Medulla oblongata (tissue), 1 donor: ENCODE results near the gene VKORC1L1.
"Not testable (repeated sequence)": the region's sequence is repeated elsewhere in the genome, so short reads cannot be mapped to it uniquely, and the experiment has no call there.

Experiments used
- DNase-seq: peaks from one replicate; pipeline ENCODE4 v3.0.0-alpha.2; 2015; ENCODE audit errors: extremely low spot score

Gene VKORC1L1

GRCh38 chr7:65938336-65938895 is 65.5 kb downstream of the VKORC1L1 start:
- no peak for DNase-seq

GRCh38 chr7:65945787-65946186 is 72.9 kb downstream of the VKORC1L1 start:
- not testable (repeated sequence) for DNase-seq

GRCh38 chr7:65946904-65947303 is 74.0 kb downstream of the VKORC1L1 start:
- no peak for DNase-seq

- no peak for DNase-seq
Observed at GRCh38 chr7:65951837-65952578, 79.1 kb downstream of the VKORC1L1 start.

- DNase-seq = no peak
Observed at GRCh38 chr7:65953001-65953720, 80.3 kb downstream of the VKORC1L1 start.

GRCh38 chr7:65953890-65954450 is 81.1 kb downstream of the VKORC1L1 start:
- no peak for DNase-seq

- no peak for DNase-seq
Observed at GRCh38 chr7:65955718-65956117, 82.8 kb downstream of the VKORC1L1 start.

GRCh38 chr7:65960351-65961074 is 87.6 kb downstream of the VKORC1L1 start:
- DNase-seq = no peak

- DNase-seq = no peak
Observed at GRCh38 chr7:65962033-65962432, 89.2 kb downstream of the VKORC1L1 start.

- not testable (repeated sequence) for DNase-seq
Observed at GRCh38 chr7:65964671-65965070, 91.8 kb downstream of the VKORC1L1 start.

- DNase-seq = no peak
Observed at GRCh38 chr7:65966146-65966545, 93.3 kb downstream of the VKORC1L1 start.

- DNase-seq = no peak
Observed at GRCh38 chr7:65967361-65968155, 94.7 kb downstream of the VKORC1L1 start.

- no peak for DNase-seq
Observed at GRCh38 chr7:65968256-65969185, 95.6 kb downstream of the VKORC1L1 start.

- DNase-seq = no peak
Observed at GRCh38 chr7:65971021-65971420, 98.1 kb downstream of the VKORC1L1 start.

GRCh38 chr7:65972976-65973375 is 100.1 kb downstream of the VKORC1L1 start:
- DNase-seq = no peak

- DNase-seq = no peak
Observed at GRCh38 chr7:65974191-65974801, 101.4 kb downstream of the VKORC1L1 start.

- DNase-seq = no peak
Observed at GRCh38 chr7:65974876-65975275, 102.0 kb downstream of the VKORC1L1 start.

GRCh38 chr7:65975814-65976445 is 103.1 kb downstream of the VKORC1L1 start:
- DNase-seq = no peak

- DNase-seq = no peak
Observed at GRCh38 chr7:65976659-65977196, 103.9 kb downstream of the VKORC1L1 start.
